Endothelial cell of umbilical vein (primary cell): ENCODE results near the gene ATP8A1. TPM values are rescaled to one million over a fixed set of nuclear protein-coding genes. Genes with fewer than 3 reads are reported as not detected.

Source experiments
- BruUV-seq: library from RNA; stranded (reverse); fragments of 400-500 nt; replicated peaks from 2 replicates; lab custom pipeline; 2021; lab: Mats Ljungman, UMichigan
- CTCF ChIA-PET: fragments of 300-600, 350-600 bp; sonication (Branson Sonifier 250); formaldehyde crosslinking; loops from one replicate; lab custom pipeline; 2021; ENCODE audit warnings: antibody characterized with exemption, inconsistent platforms; lab: Charles Lee
- POLR2A ChIA-PET: fragments of 300-600, 350-600 bp; sonication (Branson Sonifier 250); formaldehyde crosslinking; loops from one replicate; lab custom pipeline; 2021; ENCODE audit warnings: antibody characterized with exemption, inconsistent platforms; lab: Charles Lee
- DNase-seq: peaks from one replicate; pipeline ENCODE4 v3.0.0-alpha.2; 2011; ENCODE audit warnings: low read depth, low spot score
- FAIRE-seq: peaks from 2 replicates; lab custom pipeline; 2011; peaks lifted over from hg19 to GRCh38; lab: Jason Lieb, UNC
- H2AFZ ChIP-seq: 2 replicates; pipeline ENCODE4 v1.6.0; 2012; ENCODE audit warnings: low read depth, low read length, control low read depth, inconsistent platforms
- H3K27ac ChIP-seq: 2 replicates; pipeline ENCODE4 v1.5.1; 2011; ENCODE audit warnings: low read depth, mild to moderate bottlenecking, control low read depth, low read length, moderate library complexity; ENCODE audit not compliant: insufficient read depth
- H3K27me3 ChIP-seq, 2 experiments: 2 replicates each; pipeline versions ENCODE4 v1.6.0 to v1.6.1; 2011; ENCODE audit warnings: low read length in 2 of 2, mixed read lengths in 1 of 2; ENCODE audit not compliant: control insufficient read depth in 2 of 2, insufficient read depth in 2 of 2
- H3K36me3 ChIP-seq, 2 experiments: 2 replicates in 1 of 2; 3 replicates in 1 of 2; pipeline ENCODE4 v1.5.1; 2011; ENCODE audit warnings: low read length in 2 of 2, mild to moderate bottlenecking in 1 of 2, moderate library complexity in 1 of 2; ENCODE audit not compliant: control insufficient read depth in 2 of 2, insufficient read depth in 2 of 2; ENCODE audit errors: extremely low read depth in 1 of 2
- H3K4me1 ChIP-seq: 3 replicates; pipeline ENCODE4 v1.5.1; 2011; ENCODE audit warnings: mild to moderate bottlenecking, low read length; ENCODE audit not compliant: control insufficient read depth, insufficient read depth; ENCODE audit errors: extremely low read depth
- H3K4me2 ChIP-seq: 2 replicates; pipeline ENCODE4 v1.6.1; 2011; ENCODE audit warnings: low read length, control low read depth, mixed read lengths; ENCODE audit not compliant: insufficient read depth
- H3K4me3 ChIP-seq, 3 experiments: fragments of 200-600 bp in 1 of 3; sonication (generic), shearing (Covaris generic) in 1 of 3; replicated peaks in 1 of 3; 2 replicates each; pipeline ENCODE4 v1.5.1; 2011 to 2016; ENCODE audit warnings: control low read depth in 3 of 3, low read length in 3 of 3, mild to moderate bottlenecking in 2 of 3, inconsistent platforms in 1 of 3, low read depth in 1 of 3, moderate library complexity in 1 of 3; ENCODE audit not compliant: insufficient read depth in 1 of 3
- H3K79me2 ChIP-seq: 2 replicates; pipeline ENCODE4 v1.6.0; 2012; ENCODE audit warnings: low read length, inconsistent platforms; ENCODE audit not compliant: control insufficient read depth, insufficient read depth
- H3K9ac ChIP-seq: replicated peaks from 2 replicates; pipeline ENCODE3; 2011; ENCODE audit warnings: low read length, control low read depth; ENCODE audit not compliant: insufficient read depth; ENCODE audit errors: extremely low read depth
- H3K9me1 ChIP-seq: replicated peaks from 3 replicates; pipeline ENCODE4 v1.6.0; 2011; ENCODE audit warnings: mild to moderate bottlenecking, low read length; ENCODE audit not compliant: control insufficient read depth, insufficient read depth; ENCODE audit errors: extremely low read depth
- H3K9me3 ChIP-seq: replicated peaks from 2 replicates; pipeline ENCODE4 v1.5.1; 2012; ENCODE audit warnings: low read length, inconsistent platforms; ENCODE audit not compliant: control insufficient read depth, insufficient read depth
- H4K20me1 ChIP-seq: replicated peaks from 2 replicates; pipeline ENCODE3; 2011; ENCODE audit warnings: mild to moderate bottlenecking, low read length; ENCODE audit not compliant: control insufficient read depth, insufficient read depth; ENCODE audit errors: extremely low read depth
- CTCF ChIP-seq, 2 donors: IDR thresholded peaks; 1 replicate in 1 of 2; 2 replicates in 1 of 2; pipeline ENCODE4 v1.5.1; 2011; ENCODE audit warnings: low read length in 2 of 2, mild to moderate bottlenecking in 2 of 2, moderate library complexity in 2 of 2, control low read depth in 1 of 2, inconsistent platforms in 1 of 2, low read depth in 1 of 2; ENCODE audit not compliant: insufficient read depth in 1 of 2; ENCODE audit errors: extremely low read depth in 1 of 2
- EZH2 ChIP-seq: IDR thresholded peaks from 2 replicates; pipeline ENCODE4 v1.6.1; 2012; ENCODE audit warnings: borderline replicate concordance, low read depth, mild to moderate bottlenecking, moderate library complexity, low read length, inconsistent platforms; ENCODE audit not compliant: severe bottlenecking
- FOS ChIP-seq: IDR thresholded peaks from 2 replicates; pipeline ENCODE4 v1.6.1; 2011; ENCODE audit warnings: mild to moderate bottlenecking, low read length, moderate library complexity, borderline replicate concordance; ENCODE audit not compliant: insufficient read depth
- GATA2 ChIP-seq: IDR thresholded peaks from 2 replicates; pipeline ENCODE4 v1.7.0; 2011; ENCODE audit warnings: low read depth, mild to moderate bottlenecking, moderate library complexity, mixed read lengths, low read length; ENCODE audit not compliant: insufficient read length, insufficient read depth
- JUN ChIP-seq: IDR thresholded peaks from 2 replicates; pipeline ENCODE4 v1.6.1; 2011; ENCODE audit warnings: borderline replicate concordance, low read depth; ENCODE audit not compliant: insufficient read length, insufficient read depth
- MAX ChIP-seq: IDR thresholded peaks from 2 replicates; pipeline ENCODE4 v1.6.1; 2011; ENCODE audit not compliant: insufficient read depth, insufficient read length
- MYC ChIP-seq: IDR thresholded peaks from one replicate; pipeline ENCODE4 v1.6.1; 2011; ENCODE audit warnings: mild to moderate bottlenecking, low read depth, low read length
- POLR2A ChIP-seq: IDR thresholded peaks from 2 replicates; pipeline ENCODE4 v1.6.1; 2012; ENCODE audit warnings: low read depth, mild to moderate bottlenecking, control low read depth, low read length
- POLR2AphosphoS5 ChIP-seq: IDR thresholded peaks from 2 replicates; pipeline ENCODE4 v1.6.1; 2012; ENCODE audit warnings: low read depth, mild to moderate bottlenecking, control low read depth, low read length, moderate library complexity; ENCODE audit not compliant: insufficient read depth
- dilution Hi-C: fragments of 300-500 bp; cut with MboI; formaldehyde crosslinking; loops from one replicate; pipeline ENCODE4 v1.15.0; 2019; ENCODE audit warnings: low sequenced_read_pairs; ENCODE audit not compliant: extremely low pct_ligation_motif_present
- intact Hi-C: fragments of 100-400 bp; cut with micrococcal nuclease; formaldehyde crosslinking; loops from one replicate; pipeline ENCODE4 v1.10.0; 2022
- polyA plus RNA-seq, 4 experiments: library from polyadenylated mRNA; depleted of rRNA in 3 of 4; stranded (reverse) in 3 of 4; unstranded in 1 of 4; fragments of >200 nt; gene quantifications; 2 replicates each; pipeline versions ENCODE4 v1.2.1 to v1.2.3, GENCODE V29; 2011 to 2012; ENCODE audit warnings: missing spikeins in 1 of 4
- total RNA-seq: library from RNA; stranded (reverse); gene quantifications from 2 replicates; pipeline ENCODE4 v1.2.3, GENCODE V29; 2021

Gene ATP8A1
- total and polyA plus RNA-seq, 2 donors (not counting 3 experiments of a cell fraction or from before 2014, with no cell fraction given): 0.97 to 11.5 TPM

- Histone ChIP-seq H3K27ac (no peak overlapping the region), H3K4me2 (no peak overlapping the region), H3K27me3 (no peaks in the 10 kb centered on the region), H3K9me1 (no peaks in the 10 kb centered on the region), H3K79me2 (no peaks in the 10 kb centered on the region), H4K20me1 (no peaks in the 10 kb centered on the region), H3K4me3 (no peak overlapping the region), H2AFZ (no peak overlapping the region), H3K9ac (no peak overlapping the region), H3K36me3 (no peaks in the 10 kb centered on the region), H3K9me3 (no peaks in the 10 kb centered on the region), H3K4me1 (no peaks in the 10 kb centered on the region)
- intact Hi-C loops (no loop called here), dilution Hi-C loops (no loop called here)
- POLR2A ChIA-PET: no interaction called here
- DNase-seq: no peak
- BruUV-seq: no TSS peak
- no peak for TF ChIP-seq JUN
- TF ChIP-seq MYC: no peak
- no peak for TF ChIP-seq CTCF (IDR thresholded peaks at IDR 0.05; ENCODE audit: extremely low read depth in 1 of 2, insufficient read depth in 1 of 2, low read depth in 1 of 2, low read length in 2 of 2)
- TF ChIP-seq EZH2: no peak
- no peak for TF ChIP-seq MAX
- TF ChIP-seq FOS: no peak
- no peak for TF ChIP-seq POLR2A
- no peak for TF ChIP-seq POLR2AphosphoS5
- no peak for TF ChIP-seq GATA2
- CTCF ChIA-PET: interaction anchor here (1.1 to 1.9 kb wide), 2 partner anchors 12 to 42 kb away, joined by 4 to 6 read pairs; no protein-coding TSS in a partner anchor
- FAIRE-seq: no peak
Measured at GRCh38 chr4:42478509-42478908, 178.4 kb downstream of the ATP8A1 start.
